Measurements from ENCODE around the gene MYO19.
"Not testable (repeated sequence)": the region's sequence is repeated elsewhere in the genome, so short reads cannot be mapped to it uniquely, and the experiment has no call there.

DNA sequence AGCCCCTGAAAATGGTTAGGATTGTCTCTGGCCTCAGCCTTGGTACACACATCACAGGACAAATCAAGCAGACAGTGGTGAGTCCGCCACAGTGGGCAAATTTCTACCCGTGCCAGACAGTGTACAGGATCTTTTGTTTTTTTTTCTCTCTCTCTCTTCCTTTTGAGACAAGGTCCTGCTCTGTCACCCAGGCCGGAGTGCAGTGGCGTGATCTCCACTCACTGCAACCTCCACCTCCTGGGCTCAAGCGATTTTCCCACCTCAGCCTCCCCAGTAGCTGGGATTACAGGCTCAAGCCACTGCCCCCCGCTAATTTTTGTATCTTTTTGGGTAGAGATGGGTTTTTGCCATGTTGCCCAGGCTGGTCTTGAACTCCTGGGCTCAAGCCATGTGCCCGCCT is 50.6 kb downstream of the MYO19 start:
- TF ChIP-seq, protein P1, sequence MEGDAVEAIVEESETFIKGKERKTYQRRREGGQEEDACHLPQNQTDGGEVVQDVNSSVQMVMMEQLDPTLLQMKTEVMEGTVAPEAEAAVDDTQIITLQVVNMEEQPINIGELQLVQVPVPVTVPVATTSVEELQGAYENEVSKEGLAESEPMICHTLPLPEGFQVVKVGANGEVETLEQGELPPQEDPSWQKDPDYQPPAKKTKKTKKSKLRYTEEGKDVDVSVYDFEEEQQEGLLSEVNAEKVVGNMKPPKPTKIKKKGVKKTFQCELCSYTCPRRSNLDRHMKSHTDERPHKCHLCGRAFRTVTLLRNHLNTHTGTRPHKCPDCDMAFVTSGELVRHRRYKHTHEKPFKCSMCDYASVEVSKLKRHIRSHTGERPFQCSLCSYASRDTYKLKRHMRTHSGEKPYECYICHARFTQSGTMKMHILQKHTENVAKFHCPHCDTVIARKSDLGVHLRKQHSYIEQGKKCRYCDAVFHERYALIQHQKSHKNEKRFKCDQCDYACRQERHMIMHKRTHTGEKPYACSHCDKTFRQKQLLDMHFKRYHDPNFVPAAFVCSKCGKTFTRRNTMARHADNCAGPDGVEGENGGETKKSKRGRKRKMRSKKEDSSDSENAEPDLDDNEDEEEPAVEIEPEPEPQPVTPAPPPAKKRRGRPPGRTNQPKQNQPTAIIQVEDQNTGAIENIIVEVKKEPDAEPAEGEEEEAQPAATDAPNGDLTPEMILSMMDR (IDR thresholded peaks at IDR 0.05; ENCODE audit: low read depth, low read length, missing input control) = not testable (repeated sequence)
- TF ChIP-seq SP1 (IDR thresholded peaks at IDR 0.05); TAF1 (conservative IDR thresholded peaks at IDR 0.05); JUND (IDR thresholded peaks at IDR 0.05); RAD21 (IDR thresholded peaks at IDR 0.05); YY1 (IDR thresholded peaks at IDR 0.05); HNF4G (IDR thresholded peaks at IDR 0.05); GABPA (IDR thresholded peaks at IDR 0.05 in 1 of 2, conservative IDR thresholded peaks at IDR 0.05 in 1 of 2); EGR1 (IDR thresholded peaks at IDR 0.05; ENCODE audit: low read depth in 2 of 2); RXRA (IDR thresholded peaks at IDR 0.05): not testable (repeated sequence)
- TF ChIP-seq, protein P2, sequence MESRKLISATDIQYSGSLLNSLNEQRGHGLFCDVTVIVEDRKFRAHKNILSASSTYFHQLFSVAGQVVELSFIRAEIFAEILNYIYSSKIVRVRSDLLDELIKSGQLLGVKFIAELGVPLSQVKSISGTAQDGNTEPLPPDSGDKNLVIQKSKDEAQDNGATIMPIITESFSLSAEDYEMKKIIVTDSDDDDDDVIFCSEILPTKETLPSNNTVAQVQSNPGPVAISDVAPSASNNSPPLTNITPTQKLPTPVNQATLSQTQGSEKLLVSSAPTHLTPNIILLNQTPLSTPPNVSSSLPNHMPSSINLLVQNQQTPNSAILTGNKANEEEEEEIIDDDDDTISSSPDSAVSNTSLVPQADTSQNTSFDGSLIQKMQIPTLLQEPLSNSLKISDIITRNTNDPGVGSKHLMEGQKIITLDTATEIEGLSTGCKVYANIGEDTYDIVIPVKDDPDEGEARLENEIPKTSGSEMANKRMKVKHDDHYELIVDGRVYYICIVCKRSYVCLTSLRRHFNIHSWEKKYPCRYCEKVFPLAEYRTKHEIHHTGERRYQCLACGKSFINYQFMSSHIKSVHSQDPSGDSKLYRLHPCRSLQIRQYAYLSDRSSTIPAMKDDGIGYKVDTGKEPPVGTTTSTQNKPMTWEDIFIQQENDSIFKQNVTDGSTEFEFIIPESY (IDR thresholded peaks at IDR 0.05) = not testable (repeated sequence)
- TF ChIP-seq, protein P3, sequence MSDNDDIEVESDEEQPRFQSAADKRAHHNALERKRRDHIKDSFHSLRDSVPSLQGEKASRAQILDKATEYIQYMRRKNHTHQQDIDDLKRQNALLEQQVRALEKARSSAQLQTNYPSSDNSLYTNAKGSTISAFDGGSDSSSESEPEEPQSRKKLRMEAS (IDR thresholded peaks at IDR 0.05) = not testable (repeated sequence)
- TF ChIP-seq, protein P4, sequence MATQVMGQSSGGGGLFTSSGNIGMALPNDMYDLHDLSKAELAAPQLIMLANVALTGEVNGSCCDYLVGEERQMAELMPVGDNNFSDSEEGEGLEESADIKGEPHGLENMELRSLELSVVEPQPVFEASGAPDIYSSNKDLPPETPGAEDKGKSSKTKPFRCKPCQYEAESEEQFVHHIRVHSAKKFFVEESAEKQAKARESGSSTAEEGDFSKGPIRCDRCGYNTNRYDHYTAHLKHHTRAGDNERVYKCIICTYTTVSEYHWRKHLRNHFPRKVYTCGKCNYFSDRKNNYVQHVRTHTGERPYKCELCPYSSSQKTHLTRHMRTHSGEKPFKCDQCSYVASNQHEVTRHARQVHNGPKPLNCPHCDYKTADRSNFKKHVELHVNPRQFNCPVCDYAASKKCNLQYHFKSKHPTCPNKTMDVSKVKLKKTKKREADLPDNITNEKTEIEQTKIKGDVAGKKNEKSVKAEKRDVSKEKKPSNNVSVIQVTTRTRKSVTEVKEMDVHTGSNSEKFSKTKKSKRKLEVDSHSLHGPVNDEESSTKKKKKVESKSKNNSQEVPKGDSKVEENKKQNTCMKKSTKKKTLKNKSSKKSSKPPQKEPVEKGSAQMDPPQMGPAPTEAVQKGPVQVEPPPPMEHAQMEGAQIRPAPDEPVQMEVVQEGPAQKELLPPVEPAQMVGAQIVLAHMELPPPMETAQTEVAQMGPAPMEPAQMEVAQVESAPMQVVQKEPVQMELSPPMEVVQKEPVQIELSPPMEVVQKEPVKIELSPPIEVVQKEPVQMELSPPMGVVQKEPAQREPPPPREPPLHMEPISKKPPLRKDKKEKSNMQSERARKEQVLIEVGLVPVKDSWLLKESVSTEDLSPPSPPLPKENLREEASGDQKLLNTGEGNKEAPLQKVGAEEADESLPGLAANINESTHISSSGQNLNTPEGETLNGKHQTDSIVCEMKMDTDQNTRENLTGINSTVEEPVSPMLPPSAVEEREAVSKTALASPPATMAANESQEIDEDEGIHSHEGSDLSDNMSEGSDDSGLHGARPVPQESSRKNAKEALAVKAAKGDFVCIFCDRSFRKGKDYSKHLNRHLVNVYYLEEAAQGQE (IDR thresholded peaks at IDR 0.05) = not testable (repeated sequence)
- TF ChIP-seq, protein P5, sequence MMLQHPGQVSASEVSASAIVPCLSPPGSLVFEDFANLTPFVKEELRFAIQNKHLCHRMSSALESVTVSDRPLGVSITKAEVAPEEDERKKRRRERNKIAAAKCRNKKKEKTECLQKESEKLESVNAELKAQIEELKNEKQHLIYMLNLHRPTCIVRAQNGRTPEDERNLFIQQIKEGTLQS (IDR thresholded peaks at IDR 0.05) = not testable (repeated sequence)
